GM10248 (cell line): ENCODE data around the gene CCDC24.

Source experiments
- CTCF ChIA-PET: fragments of 300-600 bp; sonication (Branson Sonifier 250); formaldehyde crosslinking; extraction: SDS; loops from one replicate; lab custom pipeline; 2021; ENCODE audit warnings: antibody characterized with exemption; lab: Yijun Ruan, JAX
- POLR2A ChIA-PET: fragments of 350-650 bp; sonication (Branson Sonifier 250); formaldehyde crosslinking; extraction: SDS; loops from one replicate; lab custom pipeline; 2020; ENCODE audit warnings: antibody characterized with exemption; lab: Yijun Ruan, JAX
- DNase-seq: peaks from one replicate; pipeline ENCODE4 v3.0.0; 2012; ENCODE audit errors: extremely low spot score
- TF ChIP-seq, protein P1 (sequence below): IDR thresholded peaks from 2 replicates; pipeline ENCODE4 v1.5.1; 2012; ENCODE audit warnings: mild to moderate bottlenecking, low read depth; ENCODE audit errors: extremely low read depth, missing control alignments, control extremely low read depth

CCDC24 gene

DNA sequence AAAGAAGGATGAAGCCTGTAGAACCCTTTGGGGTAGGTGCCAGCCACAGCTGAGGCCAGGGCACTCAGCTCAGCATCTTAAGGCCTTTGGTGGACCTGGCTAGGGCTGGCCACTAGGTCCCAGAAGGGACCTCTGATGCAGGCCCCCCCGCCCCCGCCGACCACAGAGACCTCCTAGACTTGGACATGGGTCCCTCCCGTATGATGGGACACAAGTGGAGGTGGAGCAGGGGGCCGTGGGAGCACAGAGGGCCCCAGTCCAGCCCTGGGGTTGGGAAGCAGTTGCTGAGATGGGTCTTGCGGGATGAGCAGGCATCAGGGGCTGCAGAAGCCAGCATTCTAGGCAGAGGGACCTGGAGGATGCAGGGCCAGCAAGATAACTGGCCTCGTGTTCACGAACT, 9.2 kb upstream of the CCDC24 start:
- TF ChIP-seq, protein P1, sequence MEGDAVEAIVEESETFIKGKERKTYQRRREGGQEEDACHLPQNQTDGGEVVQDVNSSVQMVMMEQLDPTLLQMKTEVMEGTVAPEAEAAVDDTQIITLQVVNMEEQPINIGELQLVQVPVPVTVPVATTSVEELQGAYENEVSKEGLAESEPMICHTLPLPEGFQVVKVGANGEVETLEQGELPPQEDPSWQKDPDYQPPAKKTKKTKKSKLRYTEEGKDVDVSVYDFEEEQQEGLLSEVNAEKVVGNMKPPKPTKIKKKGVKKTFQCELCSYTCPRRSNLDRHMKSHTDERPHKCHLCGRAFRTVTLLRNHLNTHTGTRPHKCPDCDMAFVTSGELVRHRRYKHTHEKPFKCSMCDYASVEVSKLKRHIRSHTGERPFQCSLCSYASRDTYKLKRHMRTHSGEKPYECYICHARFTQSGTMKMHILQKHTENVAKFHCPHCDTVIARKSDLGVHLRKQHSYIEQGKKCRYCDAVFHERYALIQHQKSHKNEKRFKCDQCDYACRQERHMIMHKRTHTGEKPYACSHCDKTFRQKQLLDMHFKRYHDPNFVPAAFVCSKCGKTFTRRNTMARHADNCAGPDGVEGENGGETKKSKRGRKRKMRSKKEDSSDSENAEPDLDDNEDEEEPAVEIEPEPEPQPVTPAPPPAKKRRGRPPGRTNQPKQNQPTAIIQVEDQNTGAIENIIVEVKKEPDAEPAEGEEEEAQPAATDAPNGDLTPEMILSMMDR, result no peak
- POLR2A ChIA-PET, result no interaction called here
- no peak for DNase-seq
- CTCF ChIA-PET, result no interaction called here

DNA sequence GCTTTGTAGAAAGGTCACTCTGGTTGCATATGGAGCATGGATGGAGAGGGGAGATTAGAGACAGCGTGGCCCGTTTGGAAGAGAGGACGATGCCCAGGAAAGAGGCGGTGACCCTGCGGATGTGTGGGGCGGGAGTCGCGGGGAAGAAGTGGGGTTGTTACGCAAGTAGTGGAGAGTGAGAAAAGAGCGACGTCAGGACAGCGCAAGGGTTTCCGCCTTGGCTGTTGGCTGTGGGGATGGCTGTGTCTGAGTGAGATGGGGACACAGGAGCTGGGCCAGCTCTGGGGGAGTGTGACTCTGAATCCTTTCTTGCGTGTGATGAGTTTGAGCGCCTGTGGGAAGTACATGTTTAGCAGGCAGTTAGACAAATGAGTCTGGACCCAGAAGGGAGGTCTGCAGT, 8.6 kb upstream of the CCDC24 start:
- ChIA-PET POLR2A (no interaction called here), CTCF (no interaction called here)
- TF ChIP-seq, protein P1, result no peak
- no peak for DNase-seq

- ChIA-PET CTCF (no interaction called here), POLR2A (no interaction called here)
- TF ChIP-seq, protein P1, result no peak
- DNase-seq, result no peak
These were observed 8.0 kb upstream of the CCDC24 start for GRCh38 chr1:43983253-43983899.

DNA sequence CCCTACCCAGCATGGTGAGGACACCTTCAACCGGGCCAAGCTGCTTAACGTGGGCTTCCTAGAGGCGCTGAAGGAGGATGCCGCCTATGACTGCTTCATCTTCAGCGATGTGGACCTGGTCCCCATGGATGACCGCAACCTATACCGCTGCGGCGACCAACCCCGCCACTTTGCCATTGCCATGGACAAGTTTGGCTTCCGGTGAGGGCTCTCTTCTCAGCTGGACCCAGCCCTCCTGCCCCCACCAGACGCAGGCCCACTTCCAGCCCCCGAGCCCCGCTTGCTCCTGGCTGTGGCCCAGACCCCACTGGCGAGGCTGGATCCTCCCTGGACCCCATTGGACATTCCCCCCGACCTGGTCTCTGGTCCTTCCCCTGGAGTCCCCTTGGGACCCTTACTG, 6.5 kb upstream of the CCDC24 start:
- TF ChIP-seq, protein P1, result no peak
- POLR2A ChIA-PET, result no interaction called here
- no peak for DNase-seq
- CTCF ChIA-PET, result interaction anchor here (1.0 kb wide), 1 partner anchor 50 kb away, joined by 3 read pairs; no protein-coding TSS in a partner anchor

- no peak for DNase-seq
- TF ChIP-seq, protein P1, result no peak
- CTCF ChIA-PET, result no interaction called here
- POLR2A ChIA-PET, result no interaction called here
These were observed 5.3 kb upstream of the CCDC24 start for GRCh38 chr1:43985984-43986595.

DNA sequence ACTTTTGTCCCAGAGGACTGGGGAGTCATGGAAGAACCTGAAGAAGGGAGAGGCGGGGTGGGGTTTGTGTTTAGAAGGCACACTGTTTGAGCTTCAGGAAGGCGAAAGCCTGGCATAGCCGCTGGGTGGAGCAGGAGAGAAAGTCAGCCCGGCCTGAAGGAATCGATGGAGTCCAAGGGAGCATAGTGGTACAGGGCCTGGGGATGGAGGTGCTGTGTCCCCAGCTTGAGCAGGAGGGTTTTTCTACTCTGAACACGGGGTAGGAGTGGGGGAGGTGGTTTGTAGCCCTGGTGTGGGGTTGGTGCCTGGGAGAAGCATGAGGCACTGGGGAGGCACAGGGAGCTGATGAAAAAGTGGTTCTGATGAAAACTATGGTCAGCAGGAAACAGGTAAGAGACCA, 4.7 kb upstream of the CCDC24 start:
- ChIA-PET CTCF (interaction anchor here (1.6 kb wide), 1 partner anchor 18 kb away, joined by 3 read pairs; no protein-coding TSS in a partner anchor), POLR2A (no interaction called here)
- no peak for DNase-seq
- TF ChIP-seq, protein P1, result no peak
